Lower leg skin (tissue), 3 donors: ENCODE results near the gene C18orf63.

Experiments used
- CTCF ChIP-seq, 3 donors: fragments of 450-650 bp; IDR thresholded peaks; one replicate each; pipeline ENCODE4 v1.5.1; 2016; ENCODE audit warnings: antibody characterized with exemption in 3 of 3, mild to moderate bottlenecking in 3 of 3, moderate library complexity in 2 of 3
- POLR2A ChIP-seq, 2 donors: fragments of 450-650 bp; IDR thresholded peaks; one replicate each; pipeline ENCODE4 v1.6.1; 2016 to 2017; ENCODE audit warnings: antibody characterized with exemption in 2 of 2, mild to moderate bottlenecking in 1 of 2, moderate library complexity in 1 of 2

- TF ChIP-seq CTCF (IDR thresholded peaks at IDR 0.05) (no peak), POLR2A (IDR thresholded peaks at IDR 0.05) (no peak)
These were observed 72.6 kb downstream of the C18orf63 start for GRCh38 chr18:74388227-74388626.
